Amniotic stem cell (primary cell): Measurements from ENCODE around the gene KIAA0825.

Experiments used
- DNase-seq: peaks from one replicate; lab custom pipeline; 2025; lab: John Stamatoyannopoulos, UW

KIAA0825 gene

DNA sequence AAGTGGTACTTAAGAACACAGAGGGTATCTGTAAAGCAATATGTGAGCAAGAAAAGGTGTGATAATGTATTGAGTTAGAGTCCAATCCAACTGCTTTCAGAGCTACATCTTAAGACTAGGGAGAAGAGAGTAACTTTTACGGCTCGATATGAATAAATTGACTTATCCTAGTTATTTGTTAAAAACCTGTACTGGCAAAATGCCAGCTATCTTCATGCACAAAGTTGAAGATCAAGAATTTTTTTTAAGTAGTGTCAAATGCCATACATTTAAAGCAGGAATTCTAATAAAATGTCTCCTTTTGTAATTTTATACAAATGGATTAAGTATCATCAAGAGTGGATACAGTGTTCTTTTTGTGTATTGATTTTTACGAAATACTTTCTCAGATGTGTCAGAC, 305.2 kb downstream of the KIAA0825 start:
- DNase-seq, result no peak

DNA sequence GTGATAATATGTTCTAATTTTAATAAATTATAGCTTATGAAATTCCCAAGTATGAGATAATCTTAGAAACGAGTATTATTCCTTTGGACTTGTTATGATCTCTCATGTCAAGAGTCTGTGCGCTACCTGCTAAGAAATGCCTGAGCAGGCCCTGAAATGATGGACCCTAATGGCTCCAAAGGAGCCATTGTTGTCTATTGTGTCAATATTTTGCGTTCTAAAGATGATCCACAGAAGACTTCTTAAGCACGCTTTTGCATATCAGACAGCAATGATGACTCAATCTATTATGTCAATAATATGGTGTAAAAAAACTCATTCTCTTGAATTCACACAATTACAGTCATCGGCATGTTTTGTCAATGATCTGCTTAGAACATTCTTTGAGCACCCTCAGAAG, 306.1 kb downstream of the KIAA0825 start:
- no peak for DNase-seq

DNA sequence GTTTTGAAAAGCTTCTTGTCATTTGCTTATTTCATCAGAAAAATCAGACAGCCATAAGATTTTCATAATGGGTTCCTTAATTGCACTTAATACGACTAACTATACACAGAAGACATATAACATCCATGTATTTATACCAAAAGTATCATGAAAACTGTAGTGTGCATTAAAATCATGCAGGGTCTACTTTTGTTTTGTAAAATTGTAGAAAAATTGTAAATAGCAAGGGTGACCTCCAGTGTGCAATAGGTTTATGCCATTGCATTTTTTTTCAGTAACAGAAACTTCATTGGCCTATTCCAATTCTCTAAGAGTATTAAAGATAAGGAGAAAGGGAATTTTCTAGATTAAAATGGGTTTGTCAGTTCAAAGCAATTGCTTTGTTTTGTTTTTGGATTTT, 307.6 kb downstream of the KIAA0825 start:
- no peak for DNase-seq

DNA sequence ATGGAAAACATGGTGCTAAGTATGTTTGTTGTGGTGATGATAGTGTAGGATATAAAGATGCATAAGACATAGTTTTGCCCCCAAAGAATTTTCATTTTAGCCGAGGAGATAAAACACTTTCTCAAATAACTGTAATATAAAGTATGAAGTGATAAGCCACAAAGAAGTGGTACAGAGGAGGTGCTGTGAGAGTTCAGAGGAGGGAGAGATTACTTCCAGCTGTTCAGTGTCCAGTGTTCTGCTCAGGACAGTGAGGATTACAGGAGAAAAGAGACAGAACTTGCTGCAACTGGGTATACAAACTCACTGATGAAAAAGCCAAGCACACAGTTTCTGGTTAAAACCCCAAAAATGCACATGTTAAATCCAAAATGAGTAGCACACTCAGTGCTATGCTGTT, 309.3 kb downstream of the KIAA0825 start:
- DNase-seq, result no peak

DNA sequence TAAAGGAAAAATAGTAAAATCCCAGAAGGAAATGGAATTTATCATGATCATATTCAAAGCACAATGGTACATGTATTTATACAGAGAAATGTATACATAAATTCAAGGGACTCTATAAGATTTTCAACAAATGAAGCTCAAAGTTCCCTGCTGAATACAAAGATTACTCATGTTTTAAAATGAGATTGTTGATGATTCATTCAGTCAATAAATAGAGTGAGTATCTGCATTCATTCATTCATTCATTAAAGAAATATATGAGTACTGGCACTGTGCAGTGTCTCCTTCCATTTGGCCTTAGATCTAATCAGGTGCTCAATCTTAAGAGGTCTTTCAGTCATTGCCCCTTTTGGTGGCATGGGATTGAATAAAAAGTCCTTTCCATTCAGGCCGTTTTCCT, 310.0 kb downstream of the KIAA0825 start:
- no peak for DNase-seq

DNA sequence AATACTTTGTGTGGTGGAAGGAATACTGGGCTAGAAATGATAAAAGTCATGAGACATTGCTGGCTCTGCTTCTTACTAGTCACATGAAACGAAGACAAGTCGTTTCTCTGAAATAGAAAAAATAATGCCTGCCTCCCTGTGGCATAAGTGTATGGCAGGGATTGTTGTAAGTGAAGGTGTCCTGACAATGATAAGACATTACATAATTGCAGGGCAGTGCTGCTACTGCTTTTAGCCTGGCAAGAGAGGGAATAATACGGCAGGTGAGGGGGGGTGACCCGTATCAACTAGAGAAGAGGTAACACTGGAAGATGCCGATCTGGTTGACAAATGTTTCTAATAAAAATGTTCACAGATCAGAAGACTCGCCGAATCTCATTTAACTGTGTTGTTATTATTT, 314.3 kb downstream of the KIAA0825 start:
- no peak for DNase-seq

DNA sequence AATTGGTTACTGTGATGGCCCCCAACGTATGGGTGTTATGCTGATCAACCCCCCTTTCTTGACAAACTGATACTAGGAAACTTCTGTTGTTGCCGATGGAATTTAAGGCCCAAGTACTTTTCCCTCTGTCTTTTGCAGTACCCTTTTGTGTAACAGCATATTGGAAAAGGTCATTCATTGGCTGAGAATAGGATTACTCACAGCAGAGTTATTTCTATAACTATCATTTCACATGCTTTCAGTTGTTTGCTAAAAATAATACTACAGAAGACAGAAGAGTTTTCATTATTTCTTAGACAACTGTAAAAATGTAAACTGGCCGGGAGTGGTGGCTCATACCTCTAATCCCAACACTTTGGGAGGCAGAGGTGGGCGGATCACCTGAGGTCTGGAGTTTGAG, 329.5 kb downstream of the KIAA0825 start:
- DNase-seq, result peak; percentile 6

DNA sequence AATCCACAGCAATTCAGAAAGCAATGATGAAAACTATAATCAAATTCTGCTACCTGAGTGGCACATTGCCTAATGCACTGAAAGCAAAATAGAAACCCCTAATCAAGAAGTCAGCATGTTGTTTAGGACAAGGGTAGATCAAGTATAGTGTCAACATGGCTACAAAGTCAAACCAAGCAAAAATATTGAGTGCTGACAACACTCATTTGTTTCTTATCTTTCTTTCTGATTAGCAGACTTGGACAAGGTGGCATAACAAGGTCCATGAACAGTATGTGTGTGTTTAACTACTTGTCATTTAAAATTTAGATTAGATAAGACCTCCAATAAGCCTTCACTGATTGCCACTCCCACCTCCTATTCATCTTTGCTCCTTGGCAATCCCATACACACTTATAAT, 332.4 kb downstream of the KIAA0825 start:
- no peak for DNase-seq

DNA sequence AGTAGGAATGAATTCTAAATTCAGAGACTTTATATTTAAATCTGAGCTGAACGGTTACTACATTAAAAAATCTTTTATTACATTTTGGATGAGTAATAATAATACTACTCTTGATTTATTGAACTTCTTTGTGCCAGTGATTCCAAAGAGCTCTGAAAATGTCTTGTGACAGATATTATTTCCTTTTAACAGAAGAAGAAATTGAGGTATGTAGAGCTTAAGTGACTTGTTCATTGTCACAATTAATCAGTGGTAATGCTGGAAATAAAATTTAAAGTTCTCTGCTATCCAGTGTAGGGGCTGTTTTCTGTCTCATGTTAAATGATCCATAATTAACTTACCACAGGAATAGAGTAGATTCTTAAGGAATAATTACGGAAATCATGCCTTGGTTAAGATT, 335.3 kb downstream of the KIAA0825 start:
- DNase-seq, result no peak

DNA sequence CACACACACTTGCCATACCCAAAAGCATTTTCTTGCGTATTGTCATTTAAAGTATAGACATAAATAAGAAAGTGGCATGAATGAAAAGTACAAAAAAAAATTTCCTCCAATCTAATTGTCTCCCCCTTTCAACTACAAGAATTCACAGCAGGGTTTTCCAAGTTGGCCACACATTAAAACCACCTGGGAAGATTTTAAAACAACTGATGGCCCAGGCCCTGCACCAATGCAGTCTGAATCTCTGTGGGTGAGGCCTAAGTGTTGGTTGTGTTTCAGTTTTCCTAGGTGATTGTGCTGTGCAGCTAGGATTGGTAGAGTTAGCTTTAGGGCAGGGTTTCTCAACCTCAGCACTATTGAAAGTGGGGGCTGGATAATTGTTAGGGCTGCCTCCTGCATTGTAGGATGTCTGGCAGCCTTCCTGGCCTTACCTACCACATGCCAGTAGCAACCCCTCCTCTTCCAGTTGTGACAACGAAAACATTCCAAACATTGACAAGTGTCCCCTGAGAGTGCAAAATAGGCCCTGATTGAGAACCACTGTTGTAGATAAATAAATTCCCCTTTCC, 337.1 kb downstream of the KIAA0825 start:
- DNase-seq, result no peak

DNA sequence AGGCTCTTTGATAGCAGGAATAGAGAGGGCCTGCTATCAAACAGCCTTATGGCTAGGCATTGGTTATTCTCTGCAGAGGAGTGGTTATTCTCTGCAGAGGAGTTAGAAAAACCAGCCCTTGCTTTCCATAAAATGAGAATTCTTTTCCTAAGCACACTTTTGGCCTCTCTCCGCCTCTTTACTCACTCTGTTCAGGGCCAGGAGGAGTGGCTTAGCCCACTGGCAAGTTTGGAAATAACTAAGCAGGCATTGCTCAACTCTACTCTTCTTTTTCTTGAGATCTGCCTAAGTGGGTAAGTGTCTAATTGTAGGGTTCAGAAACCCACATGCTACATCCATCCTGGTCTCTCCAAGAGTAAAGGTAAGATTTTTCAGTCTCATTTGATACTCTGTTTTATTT, 341.7 kb downstream of the KIAA0825 start:
- DNase-seq, result no peak

DNA sequence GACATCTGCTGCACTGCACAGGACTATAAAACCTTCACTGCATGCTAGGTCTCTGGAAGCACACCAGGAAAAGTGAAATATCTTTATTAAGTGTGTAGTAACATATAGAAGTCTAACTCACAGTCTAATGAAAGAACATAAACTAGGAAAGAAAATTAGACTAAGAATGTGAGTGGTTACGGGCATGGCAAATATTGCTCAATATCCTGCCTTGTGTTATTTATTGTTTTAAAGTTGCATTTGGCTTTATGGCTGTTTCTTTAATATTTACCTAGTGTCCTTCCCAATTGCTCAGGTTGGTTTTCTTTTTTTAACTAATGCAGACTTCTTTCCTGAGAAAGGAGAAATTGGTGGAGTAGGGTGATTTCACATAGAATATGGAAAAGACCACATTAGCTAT, 342.4 kb downstream of the KIAA0825 start:
- DNase-seq, result no peak

DNA sequence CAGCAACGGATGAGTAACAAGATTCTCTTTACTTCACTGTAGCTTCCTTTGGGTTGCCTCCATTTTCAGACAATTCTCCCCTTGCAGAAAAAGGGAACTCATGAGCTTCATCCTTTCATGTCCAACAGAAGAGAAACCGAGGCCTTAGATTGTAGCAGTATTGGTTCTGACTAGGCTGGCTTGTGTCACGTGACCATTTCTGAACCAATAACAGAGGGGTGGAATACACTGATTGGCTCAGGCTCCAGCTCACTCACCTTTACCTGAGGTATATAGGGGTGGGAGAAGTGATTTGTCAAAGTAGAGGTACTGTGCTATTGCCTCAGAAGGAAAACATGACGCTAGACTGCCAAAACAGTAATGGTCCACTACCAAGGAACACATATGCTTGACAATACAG, 343.7 kb downstream of the KIAA0825 start:
- DNase-seq, result no peak

DNA sequence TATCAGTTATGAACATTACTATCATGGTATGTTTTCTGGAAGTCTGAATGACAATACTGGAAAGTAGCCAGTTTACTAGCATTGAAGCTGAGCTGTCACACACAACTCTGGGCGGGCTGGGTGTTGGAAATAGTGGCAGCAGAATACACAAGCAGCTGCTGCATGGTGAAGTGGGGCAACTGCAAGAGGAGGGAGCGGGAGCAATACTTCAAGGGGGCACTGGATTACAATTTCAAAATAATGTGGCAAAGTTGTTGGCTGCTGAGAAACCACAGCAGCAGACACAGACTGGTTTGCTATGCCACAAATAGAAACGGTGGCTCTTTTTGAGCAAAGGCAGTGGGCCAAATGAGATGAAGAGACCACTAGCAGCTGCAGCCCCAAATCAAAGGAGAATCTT, 350.2 kb downstream of the KIAA0825 start:
- no peak for DNase-seq

DNA sequence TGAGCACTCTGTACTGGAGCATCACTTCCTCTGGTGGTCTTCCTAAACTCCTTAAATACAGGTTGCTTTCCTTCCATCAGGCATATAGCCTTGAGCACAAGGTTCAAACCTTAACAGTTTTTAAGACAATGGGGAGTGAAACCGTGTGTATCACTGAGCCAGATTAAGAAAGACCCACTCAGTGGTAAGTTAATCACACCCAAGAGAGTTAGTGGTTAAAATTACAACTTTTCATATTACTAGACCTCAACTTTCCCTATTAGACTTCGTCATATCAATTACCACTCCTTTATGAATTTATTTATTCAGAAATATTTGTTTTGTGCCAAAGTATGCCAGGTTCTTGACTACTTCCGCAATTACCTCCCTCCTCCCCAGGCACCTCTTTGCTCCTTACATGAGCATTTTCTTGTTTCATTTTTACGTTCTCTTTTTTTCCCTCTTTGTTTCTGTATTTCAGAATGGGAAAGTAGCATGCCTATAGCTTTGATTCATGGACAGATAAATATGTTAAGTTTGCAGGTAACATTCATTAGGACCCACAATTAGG, 351.0 kb downstream of the KIAA0825 start:
- no peak for DNase-seq

DNA sequence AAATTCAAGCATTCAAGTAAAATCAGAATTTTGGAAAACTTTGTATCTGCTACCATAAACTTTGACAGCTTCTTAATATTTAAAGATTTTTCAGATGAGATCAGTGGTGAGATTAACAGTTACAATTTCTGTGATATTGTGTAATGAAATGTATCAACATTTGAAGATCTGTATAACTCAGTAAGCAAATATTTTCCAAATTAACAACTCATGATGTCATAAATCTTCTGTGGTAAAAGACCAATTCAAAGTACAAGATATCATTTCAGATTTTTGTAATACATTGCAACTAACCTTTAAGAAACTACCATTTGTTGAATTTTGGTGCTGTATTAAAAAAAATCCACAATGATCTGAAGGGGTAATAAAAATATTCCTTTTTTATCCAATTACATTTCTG, 352.2 kb downstream of the KIAA0825 start:
- no peak for DNase-seq

DNA sequence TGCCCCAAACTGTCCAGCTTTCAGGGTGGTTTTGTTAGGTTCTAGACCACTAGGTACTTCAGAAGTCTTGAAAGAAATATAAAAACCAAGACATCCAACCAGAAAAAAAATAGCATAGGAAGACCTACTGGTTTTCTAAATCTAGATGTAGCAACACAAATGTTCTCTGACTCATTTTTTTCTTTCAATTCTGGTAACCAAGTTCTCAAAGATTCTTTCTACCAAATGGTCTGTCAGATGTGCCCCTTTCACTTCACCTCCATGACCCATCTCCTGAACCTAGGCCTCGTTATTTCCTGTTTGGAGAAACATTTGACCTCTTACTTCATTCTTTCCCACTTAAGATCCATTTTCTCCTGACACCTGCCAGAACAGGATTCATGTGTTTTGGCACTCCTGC, 355.3 kb downstream of the KIAA0825 start:
- no peak for DNase-seq

DNA sequence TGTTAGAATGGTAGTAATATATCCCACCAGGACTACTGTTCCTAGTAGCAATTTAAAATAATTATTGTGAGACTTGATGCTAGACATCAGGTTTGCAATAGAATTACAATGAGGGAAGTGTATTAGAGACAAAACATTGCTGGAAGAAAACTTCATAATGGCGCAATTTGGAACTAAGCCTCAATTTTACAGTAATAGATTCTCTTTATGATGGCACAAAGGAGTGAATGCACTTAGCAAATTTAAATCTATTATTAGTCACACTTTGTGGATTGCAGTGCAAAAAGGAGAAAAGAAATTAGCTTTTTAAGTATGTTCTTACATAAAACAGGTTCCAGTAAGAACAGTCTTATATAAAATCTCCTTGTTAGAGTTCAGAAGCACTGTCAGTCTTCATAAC, 358.3 kb downstream of the KIAA0825 start:
- no peak for DNase-seq

DNA sequence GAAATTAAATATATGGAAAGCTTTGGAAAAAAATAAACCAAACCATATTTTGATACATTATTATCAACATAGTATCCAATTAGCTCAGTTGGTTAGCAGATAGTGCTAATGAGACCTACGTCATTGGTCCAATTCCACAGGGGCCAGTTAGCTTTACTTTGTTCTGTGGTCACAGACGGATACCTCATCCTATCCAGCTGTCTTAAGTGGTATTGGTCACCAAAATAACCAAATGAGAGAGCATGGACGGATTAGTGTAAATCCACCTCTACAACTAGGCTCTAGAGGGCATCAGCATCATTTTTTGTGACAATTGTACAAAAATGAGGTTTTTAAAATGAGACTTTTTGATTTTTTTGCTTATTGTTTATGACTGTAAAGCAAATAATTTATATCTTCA, 364.2 kb downstream of the KIAA0825 start:
- DNase-seq, result no peak

DNA sequence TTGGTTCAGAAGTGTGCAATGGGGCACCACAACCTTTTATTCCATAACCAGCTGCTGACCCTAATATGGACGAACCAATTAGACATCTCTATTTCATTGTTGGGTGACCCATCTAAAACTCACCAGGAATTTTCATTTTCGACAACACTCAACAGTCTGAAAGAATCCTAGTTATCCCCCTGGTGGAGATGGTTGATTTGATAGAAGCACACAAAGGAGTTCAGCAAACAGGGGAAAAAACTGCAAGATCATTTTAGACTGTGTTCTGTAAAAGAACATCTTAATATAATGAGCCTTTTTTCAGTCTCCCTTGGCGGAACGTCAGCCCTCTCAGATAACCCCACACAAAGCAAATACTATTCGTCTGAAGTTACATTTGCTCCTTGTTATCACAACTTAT, 367.4 kb downstream of the KIAA0825 start:
- no peak for DNase-seq

DNA sequence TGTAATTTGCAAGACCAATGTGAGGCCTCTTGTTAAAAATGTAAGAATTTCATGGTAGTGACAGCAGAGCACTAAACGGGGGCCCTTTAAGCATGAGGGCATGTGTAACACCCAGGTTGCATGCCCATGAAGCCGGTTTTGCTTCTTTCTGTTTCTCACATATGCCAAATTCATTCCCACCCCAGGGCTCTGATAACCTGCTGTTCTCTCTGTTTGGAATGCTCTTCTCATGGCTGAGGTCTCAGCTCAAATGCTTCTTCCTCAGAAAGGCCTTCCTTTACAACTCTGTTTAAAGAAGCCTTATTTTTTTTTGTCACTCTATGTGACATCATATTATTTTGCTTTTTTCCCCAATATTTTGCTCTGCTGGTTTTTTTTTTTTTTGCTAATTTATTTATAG, 369.0 kb downstream of the KIAA0825 start:
- no peak for DNase-seq

DNA sequence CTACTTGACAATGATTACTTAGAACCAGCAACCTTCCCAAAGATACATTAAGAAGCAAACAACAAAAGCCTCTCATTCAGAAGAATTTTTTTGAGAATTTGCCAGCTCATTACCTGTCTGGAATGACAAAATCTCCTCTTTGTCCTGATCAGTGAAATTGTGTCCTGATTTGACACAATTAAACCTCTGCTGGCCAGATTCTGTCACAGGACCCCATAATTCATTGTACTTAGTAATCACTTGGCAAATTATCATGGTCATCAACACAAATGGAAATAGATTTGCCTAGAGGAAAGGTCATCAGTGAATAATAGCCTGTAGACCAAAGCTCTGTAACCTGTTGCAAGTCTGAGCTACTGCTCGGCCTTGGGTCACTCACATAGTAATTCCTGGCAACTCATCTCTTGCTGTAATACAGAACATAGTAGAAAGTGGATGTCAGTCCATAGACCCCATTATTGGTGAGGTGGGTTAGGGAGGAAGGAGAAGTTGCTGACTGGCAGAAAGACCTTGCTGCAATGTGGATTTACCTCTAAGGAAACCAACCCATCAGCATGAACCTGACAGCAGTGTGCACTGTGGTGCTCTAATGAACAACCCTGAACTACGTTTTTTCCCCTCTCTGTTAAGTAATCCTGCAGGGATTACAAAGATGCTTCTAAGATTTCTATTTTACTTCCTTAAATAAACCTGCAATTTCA, 370.1 kb downstream of the KIAA0825 start:
- no peak for DNase-seq

DNA sequence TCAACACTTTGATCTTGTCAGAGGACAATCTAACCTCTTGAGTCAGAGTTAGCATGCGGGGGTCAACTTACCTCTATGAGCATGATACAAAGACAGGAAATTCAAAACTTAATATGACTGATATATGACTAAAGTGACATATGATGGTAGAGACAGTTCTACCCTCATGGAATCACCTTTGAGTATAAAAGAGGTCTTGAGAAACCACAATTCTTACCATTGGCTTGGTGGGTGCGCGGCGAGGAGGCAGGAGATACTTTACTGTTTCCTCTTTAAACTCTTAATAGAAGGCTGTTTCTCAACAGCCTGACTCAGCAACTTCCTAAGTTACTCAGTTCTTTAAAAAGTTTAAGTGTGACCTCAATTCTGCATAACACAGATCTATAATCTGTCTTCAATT, 372.8 kb downstream of the KIAA0825 start:
- no peak for DNase-seq

DNA sequence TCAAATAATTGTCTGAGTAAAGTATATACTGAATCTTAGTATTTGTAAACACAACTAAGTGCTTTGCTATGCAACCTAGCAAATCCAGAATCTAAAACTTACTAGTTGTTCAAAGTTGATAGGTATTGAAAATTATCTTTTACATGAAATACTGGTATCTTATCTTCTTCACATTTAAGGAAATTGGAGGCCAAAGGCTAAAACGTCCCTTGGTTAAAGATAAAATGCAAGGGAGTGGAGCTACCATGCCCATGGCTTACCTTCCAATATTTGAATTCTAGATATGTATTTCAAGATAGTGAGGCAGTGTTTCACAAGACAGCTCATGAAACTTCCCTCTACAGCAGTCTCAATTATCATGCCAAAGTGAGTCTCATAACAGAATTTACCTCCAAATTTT, 373.5 kb downstream of the KIAA0825 start:
- DNase-seq, result no peak
